GM21723 (cell line): Measurements from ENCODE around the gene ZNHIT1.

Experiments used
- ATAC-seq: cut with Tn5 transposase; IDR thresholded peaks from one replicate; pipeline ENCODE4 v1.9.1; 2021; ENCODE audit warnings: mild to moderate bottlenecking, moderate library complexity; ENCODE audit not compliant: unreplicated experiment

ZNHIT1 gene

DNA sequence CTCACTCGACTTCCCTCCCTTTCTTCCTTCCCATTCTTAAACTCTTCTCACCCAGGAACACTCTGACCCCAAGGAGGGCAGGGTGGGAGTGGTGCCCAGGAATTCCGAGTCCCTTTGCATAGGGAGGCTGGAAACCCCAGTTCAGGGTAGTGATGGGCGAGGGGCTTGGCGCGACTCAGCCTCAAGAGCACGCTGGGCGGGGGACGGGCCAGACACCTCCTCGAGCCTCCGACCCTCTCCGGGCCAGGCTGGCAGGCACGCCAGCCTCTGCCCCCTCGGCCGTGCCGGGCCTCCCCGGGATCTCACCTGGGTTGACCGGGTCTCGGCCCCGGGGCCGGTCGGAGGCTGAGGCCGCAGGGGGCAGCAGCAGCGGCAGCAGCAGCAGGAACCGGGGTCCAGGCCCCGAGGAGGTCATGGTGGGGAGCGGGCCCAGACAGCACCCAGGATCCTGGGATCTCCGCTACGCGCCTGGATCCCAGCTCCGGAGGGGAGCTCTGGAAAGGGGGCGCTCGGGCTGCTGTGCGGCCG is 1.0 kb upstream of the ZNHIT1 start:
- no peak for ATAC-seq

DNA sequence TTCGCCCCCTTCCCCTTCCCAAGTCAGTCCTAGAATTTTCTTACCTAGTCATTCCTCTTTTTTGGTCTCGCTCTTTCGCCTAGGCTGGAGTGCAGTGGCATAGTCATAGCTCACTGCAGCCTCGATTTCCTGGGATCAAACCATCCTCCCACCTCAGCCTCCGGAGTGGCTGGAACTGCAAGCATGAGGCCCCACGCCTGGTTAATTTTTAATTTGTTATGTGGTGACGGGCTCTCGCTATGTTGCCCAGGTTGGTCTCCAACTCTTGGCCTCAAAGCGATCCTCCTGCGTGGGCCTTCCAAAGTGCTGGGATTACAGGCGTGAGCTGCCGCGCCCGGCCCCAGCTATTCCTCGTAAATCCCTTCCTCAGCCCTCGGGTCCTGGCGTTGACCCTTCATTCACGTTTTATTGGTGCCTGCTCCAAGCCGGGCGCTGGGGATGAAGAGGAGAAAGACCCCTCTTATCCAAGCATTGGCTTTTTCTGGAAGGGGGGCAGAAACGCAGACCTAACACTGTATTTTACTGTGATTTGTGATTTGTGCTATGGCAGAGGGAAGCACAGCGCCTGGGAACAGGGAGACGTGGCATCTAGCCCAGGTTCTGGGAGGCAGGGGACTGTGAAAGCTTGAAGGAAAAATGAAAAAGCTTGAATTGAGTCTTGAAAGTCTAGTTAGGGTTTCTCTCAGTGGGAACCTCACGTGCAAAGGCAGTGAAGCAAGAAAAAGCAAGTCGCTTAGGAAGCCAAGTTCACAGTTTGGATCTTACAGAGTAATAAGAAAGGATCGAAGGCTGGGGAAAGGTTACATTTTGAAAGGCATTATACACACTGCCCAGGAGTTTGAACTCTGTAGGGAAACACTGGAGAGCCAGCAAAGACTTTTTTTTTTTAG is 516 bp downstream of the ZNHIT1 start:
- ATAC-seq, result no peak

DNA sequence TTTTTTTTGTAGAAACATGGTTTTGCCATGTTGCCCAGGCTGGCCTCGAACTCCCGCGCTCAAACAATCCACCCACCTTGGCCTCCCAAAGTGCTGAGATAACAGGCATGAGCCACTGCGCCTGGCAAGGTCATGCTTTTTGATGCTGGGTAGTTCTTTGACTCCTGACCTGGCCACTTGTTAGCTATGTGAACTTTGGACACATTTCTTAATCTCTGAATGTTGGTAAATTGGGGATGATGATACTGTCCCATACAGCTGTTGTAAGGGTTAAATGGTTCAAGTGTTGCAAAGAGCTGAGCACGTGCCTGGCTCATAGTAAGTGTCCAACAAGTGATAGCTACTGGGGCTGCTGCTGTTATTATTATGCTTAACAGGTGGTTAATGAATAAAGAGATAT is 2.3 kb downstream of the ZNHIT1 start:
- ATAC-seq, result no peak

DNA sequence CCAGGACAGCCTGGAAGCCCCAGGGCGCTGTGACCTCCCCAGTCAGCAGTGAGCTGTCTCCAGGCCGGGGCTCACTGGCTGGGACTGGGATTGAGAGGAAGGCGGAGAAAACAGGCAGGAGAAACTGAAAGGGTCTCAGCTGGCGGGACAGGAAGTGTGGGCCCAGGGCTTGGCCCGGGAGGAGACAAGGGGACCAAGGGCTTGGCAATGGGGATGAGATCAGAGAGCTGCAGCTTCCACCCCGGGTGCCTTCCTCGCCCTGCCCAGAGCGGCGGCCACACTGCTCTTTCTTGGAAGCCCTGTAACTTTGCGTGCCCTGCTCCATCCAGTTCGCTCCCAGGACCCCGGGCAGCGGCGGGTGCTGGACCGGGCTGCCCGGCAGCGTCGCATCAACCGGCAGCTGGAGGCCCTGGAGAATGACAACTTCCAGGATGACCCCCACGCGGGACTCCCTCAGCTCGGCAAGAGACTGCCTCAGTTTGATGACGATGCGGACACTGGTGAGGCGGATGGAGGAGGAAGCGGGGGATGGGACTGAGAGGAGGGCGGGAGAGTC is 4.4 kb downstream of the ZNHIT1 start:
- ATAC-seq, result no peak

DNA sequence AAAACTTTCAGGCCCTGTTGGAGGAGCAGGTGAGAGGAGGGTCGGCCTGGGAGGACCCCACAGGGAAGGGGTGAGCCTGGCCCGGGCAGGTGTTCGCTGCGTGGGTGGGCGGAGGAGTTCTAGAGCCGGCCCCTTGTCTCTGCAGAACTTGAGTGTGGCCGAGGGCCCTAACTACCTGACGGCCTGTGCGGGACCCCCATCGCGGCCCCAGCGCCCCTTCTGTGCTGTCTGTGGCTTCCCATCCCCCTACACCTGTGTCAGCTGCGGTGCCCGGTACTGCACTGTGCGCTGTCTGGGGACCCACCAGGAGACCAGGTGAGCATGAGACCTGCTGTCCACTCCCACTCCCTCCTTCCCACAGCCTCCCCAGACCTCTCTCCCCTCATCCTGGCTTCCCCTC is 5.6 kb downstream of the ZNHIT1 start:
- ATAC-seq, result no peak

DNA sequence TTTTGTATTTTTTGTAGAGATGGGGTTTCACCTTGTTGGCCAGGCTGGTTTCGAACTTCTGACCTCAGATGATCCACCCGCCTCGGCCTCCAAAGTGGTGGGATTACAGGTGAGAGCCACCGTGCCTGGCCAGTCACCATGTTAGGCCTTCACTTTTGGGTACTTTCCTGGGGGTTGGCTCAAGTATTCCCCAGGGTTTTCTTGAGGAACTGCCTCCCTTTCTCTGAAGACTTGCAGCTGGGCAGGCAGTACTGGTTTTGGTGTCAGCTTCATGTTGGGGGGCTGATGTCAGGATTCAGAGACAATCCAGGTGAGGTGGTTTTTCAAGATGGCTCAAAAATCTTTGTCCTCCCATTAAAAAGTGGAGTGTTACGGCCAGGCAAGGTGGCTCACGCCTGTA is 7.7 kb downstream of the ZNHIT1 start:
- no peak for ATAC-seq

DNA sequence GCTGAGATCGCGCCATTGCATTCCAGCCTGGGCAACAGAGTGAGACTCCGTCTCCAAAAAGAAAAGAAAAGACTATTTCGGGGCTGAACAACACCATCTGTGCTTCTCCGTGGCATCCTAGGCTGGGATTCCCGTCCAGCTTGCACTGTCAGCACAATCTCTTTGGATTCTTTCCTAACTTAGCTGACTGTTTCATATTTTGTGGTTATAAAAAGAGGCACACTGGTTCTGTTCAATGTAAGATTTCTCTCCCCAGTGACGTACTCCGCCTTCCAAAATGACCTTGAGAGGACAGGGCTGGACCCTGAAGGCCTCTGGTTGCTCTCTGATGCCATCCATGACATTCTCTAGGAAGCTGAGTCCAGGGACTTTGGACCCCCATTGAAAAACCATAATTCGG is 8.8 kb downstream of the ZNHIT1 start:
- no peak for ATAC-seq

DNA sequence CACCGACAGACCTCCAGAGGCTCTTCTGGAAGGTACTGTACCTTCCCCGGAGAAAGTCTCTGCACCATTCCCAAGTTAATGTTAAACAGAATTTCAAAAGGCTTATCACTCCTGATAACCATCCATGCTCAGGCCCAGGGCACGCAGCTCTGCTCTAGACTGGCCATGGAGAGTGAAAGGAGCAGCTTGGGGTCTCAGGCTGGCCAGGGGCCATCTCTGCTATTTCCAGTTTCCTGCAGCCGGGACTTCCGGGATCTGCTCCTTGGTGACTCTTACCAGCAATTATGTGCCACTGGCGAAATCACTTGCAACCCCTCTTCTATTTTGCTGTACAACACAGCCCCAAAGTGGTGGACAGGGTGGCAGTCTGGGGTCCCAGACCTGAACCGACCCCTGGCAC is 13.7 kb downstream of the ZNHIT1 start:
- no peak for ATAC-seq

DNA sequence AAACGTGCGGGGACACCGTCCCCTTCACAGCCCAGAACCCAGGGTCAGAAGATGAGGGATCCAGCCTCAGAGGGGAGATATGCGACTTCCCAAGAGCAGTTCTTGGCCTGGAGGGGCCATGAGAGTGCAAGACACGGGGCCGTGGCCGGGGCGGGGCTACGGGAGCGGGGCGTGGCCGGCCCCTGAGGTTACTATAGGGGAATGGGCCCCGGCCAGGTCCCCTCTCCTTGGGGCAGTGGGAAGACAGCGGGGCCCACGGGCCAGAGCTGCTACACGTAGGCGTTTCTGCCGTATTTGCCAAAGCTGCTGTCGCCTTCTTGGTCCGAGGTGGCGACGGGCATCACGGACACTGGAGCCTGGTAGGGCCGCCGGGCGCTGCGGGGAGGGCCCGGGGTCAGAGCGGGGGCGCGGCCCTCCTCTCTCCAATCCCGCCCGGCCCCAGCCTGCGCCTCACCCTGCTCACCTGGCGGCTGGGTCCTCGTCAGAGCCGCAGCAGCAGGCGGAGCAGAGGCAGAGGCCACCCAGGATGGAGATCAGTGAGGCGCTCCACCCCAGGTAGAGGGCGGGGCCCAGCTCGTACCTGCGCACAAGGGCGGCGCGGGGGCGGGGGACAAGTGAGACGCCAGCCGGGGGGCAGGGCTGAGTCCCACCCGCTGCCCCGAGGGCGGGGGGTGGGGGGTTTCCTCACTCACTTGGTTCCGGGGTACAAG is 14.3 kb downstream of the ZNHIT1 start:
- no peak for ATAC-seq

DNA sequence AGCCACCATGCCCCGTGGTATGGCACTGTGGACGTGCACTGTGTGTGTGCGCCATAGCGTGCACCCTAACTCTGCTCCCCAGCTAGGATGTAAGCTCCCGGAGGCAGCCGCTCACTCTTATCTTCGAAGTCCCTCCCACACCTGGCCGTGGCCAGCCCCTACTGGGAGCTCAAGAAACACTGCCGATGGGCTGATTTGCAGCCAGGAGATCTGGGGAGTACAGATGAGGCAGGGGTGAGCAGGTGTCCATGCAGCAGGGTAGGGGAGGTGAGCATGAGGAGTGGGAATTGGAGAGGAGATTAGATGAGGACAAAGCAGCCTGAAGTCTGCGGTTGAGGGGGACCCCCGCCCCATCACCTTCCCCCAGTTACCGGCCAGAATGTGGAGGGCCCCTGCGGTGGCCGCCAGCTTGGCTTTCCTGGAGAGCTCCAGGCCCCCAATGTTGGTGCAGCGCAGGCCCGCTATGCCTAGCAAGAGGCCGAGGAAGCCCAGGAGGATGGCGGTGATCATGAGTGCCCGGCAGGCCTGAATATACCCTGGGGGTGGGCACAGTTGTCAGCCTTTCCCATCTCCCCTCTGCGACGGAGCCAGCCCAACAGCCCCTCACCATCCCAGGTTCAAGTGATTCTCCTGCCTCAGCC is 16.1 kb downstream of the ZNHIT1 start:
- no peak for ATAC-seq

DNA sequence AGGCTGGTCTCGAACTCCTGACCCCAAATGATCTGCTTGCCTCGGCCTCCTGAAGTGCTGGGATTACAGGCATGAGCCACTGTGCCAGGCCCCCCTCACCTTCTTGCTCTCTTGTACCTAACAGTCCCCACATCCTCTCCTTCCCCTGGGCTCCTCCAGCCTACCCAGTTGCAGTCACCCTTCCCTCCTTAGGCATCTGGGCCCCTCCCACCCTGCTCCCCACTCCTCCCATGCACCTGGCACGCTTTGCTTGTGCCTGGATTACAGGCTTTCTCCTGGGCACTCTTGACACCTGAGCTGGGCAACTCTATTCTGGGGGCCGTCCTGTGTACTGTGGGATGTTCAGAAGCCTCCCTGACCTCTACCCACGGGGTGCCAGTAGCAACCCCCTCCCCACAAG is 16.7 kb downstream of the ZNHIT1 start:
- ATAC-seq, result no peak

DNA sequence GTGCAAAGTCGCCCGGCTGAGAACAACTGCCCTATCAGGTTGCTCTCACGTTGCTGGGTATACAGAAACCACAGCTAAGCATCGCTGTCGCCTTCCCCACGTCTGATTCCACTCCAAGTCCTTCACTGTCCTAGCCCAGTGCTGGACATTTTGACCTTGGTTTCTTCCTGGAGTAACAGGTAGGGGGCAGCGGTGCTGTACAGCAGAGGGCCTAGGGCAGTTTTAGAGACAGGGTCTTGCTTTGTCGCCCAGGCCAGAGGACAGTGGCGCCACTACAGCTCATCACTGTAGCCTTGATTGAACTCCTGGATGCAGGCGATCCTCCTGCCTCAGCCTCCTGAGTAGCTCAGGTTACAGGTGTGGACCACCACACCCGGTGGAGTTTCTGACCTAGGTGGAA is 17.1 kb downstream of the ZNHIT1 start:
- ATAC-seq, result no peak

DNA sequence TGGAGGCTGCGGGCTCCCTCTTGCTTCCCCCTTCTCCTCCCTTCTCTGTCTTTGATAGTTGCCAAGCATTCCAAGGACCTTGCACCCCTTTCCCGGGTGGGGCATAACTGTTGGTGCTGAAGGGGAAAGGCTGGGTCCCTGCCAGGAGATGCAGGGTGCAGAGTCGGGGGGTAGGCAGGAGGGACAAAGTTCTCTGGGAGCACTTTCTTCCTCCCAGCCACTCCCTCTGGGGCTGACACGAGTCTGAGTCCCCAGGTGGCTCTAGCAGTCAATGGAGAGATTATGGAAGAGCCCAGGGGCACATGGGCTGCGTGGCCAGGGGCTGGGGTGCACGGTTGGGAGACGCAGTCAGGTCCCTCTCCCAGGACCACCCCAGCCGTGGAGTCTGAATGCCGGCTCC is 17.6 kb downstream of the ZNHIT1 start:
- no peak for ATAC-seq

DNA sequence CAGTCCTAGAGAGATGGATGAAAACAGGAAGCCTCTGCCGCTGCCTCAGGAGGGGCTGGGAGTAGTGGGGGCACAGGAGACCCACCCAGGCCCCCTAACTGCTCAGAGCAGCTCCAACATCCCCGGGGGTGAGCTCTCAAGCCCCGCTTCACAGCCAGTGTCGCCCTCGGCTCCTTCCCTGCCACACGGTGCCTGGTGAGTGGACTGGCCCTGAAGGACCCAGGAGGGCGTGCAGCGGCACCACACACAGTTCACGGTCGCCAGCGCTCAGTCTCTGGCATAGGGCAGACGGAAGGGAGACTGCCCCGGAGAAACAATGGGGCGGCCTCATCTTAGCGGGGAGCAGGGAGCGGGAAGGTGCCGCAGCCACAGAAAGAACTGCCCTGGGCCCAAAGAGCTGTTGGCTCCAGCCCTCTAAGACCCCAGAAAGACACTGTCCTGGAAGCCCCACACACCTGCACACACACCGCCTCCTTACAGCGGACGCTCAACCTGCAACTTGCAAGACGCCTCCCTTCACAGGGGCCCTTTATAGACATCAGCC is 18.4 kb downstream of the ZNHIT1 start:
- no peak for ATAC-seq

DNA sequence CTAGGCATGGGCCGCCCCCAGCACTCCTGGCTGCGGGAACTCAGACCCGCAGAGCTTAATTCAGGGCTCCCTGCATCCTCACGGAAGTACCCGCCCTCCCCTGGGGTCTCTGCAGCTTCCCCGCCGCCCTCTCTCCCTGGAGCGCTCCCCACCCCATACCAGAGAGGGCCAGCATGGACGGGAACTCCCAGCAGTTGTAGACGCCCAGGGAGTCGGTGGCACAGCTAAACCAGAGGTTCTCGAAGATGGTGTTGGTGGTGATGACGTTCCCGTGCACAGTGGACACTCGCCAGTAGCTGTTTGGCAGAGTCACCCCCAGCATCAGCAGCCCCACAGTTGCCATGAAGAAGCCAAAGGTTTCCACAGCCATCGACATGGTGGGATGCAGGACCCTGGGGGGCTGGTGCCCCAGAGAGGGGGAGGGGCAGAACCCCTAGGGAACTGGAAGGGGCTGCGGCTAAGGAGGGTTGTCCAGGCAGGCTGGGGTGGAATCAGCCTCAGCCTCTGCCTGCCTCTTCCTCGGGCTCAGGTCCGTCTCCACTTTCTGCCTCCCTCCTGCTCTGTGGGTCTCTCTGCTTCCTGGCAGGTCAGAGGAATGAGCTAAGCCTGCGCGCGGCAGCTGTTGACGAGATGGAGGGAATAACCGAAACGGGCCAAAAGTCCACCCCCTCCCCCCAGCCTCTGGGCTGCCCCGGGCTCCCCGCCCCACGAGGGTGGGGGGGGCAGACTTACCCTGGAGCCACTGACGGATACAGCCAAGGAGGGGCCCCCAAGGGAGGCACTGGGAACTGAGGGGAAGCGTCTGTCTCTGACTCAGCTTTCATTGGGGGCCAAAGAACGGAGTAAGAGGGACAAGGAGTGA is 19.5 kb downstream of the ZNHIT1 start, which contains the start of gene CLDN15:
TSS of gene CLDN15 (minus strand) at position 597 of the 862 bp plus-strand sequence. CDS start at position 376, 221 bp downstream.
- ATAC-seq, result no peak

DNA sequence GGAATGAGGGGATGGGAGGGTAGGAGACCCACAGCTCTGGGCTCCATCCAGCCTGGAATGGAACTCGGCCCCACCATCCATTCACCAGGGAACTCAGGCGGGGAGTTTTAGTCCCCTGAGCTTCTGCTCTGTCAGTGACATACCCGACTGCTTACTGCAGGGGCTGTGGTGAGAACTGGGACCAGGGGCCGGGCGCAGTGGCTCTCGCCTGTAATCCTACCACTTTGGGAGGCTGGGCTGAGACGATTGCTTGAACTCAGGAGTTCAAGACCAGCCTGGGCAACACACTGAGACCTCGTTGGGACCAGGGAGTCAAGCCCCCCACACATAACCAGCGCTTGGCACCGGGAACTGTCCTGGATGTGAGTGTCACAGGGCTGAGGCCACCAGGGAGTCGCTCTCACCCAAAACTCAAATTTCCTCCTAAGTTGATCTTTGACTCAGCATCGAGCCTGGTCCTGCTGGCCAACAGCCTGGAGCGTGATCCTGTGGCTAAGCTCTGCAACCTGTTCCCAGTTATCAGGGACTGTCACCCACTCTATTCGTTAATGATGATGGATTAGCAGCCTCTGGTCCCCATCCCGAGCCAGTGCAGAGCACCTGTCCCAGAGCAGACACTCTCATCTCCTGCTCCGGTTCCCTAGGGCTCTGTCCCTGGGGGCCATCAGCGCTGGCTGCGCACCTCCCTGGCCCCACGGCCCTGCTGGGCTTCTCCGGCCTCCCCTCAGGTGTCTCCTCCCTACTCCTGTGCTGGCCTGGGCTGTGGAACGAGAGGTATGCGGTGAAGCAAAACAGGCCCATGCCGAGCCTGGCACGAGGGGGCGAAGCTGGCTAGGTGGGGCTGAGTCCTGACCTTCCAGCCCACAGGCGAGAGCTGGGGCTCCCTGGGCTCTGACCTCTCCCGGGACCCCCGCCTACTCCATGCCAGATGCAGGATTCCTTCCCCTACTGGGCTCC is 20.5 kb downstream of the ZNHIT1 start:
- no peak for ATAC-seq

DNA sequence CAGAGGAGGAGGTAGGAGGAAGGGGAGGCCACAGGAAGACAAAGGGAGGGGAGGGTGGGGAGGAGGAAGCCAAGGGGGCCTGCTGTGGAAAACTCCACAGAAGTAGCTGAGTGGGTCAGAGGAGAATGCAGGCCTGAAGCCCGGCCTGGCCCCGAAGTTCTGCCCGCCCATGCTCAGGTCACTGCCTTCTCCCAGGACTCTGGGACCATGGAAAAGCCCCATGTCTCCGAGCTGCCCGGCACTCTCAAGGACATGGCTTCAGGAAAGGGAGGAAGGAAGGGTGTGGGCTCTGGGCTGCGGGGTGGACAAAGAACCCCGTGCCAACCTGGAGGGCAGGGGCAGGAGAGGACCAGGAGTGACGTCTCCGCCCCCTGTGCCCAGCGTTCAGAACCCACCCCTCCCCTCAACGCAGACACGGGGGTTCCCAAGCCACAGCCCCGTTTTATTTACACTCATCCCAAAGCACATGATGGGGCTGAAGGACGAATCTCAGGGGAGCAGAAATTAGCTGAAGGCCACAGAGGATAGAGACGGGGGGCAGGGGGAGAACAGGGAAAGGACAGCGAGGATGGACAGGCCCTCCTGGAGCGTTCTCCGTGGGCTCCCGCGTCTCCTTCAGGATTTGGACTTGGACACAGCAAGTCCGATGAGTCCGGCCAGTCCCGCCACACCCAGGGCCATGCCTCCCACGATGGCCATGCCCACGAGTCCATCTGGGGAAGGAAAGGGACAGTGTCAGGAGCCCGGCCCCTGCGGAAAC is 21.4 kb downstream of the ZNHIT1 start:
- ATAC-seq, result no peak

DNA sequence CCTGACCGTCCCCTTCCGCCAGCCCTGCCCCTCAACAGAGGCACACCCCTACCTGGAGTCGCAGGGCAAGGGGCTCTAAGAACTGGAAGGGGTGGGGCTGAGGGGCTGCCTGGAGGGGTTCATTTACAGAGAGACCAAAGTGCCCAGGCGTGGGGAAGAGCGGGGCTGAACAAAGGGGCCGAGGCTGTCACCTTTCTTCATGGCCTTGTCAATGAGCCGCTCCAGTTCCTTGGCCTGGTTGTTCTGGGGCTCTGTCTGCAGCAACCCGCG is 21.9 kb downstream of the ZNHIT1 start:
- no peak for ATAC-seq
